NCI-H1092 (cell line): Measurements from ENCODE around the gene TMEM145.
"Not testable (repeated sequence)": the region's sequence is repeated elsewhere in the genome, so short reads cannot be mapped to it uniquely, and the experiment has no call there.

ENCODE experiments used
- DNase-seq: peaks from one replicate; lab custom pipeline; 2025; lab: John Stamatoyannopoulos, UW

The TMEM145 gene

DNA sequence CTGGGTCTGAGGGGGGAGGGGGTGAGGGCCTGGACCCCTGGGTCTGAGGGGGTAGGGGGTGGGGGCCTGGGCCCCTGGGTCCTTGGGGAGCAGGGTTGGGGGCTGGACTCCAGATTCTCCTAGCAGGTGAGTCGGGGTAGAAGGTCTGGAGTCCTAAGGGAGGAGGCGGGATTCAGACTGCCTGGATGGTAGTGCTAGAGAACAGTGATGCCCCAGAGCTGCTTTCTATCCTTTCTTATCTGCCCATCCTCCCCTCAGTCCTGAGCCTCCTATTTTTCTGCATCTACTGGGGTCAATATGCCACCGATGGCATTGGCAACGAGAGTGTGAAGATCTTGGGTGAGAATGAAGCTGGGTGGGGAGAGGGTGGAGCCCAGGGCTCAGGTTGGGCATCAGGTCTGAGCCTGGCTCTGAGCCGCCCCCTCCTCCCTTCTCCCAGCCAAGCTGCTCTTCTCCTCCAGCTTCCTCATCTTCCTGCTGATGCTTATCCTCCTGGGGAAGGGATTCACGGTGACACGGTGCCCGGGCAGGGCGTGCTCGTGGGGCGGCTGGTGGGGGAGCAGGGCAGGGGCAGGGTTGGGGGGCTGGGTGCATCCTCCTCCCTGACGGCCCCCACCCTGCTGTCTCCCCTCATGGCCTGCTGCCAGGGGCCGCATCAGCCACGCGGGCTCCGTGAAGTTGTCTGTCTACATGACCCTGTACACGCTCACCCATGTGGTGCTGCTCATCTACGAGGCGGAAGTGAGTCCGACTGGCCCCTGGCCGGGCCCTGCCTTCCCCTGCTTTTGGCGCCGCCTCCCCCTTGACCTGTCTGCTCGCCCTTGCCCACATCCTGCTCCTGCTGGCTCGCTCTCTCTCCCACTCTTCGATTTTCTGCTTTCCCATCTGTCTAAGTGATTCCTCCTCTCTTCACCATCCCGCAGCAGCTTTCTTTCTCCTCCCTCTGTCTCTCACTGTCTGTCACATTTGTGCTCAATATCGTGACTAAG, 3.4 kb downstream of the TMEM145 start:
- DNase-seq: no peak

DNA sequence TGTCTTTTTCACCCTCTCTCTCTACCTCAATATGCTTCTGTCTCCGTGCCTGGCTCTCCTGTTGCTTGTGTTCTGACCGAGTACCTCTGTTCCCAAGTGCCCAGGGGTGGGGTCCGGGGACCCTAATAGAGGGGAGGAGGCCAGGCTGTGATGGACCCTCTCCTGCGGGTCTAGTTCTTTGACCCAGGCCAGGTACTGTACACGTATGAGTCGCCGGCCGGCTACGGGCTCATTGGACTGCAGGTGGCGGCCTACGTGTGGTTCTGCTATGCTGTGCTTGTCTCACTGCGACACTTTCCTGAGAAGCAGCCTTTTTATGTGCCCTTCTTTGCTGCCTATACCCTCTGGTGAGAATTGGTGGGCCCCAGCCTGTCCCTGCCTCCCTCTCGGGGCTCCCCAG, 4.4 kb downstream of the TMEM145 start:
- no peak for DNase-seq

DNA sequence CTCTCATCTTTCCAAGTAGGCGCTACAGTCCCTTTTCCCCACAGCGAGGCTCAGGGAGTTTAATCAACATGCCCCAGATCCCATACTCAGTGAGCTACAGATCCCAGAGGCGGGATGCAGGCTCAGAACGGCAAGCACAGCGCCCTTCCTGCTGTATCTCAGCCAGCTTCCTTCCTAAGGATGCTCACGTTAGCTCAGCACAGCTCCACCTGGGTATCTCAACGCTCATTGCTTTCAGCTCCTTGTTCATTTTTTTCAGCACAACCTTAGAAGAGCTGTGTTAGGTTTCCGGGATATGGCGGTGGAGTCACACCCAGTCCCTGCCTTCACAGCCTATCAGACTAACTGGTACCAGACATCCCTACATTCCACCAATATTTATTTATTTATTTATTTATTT, 9.2 kb downstream of the TMEM145 start:
- no peak for DNase-seq

DNA sequence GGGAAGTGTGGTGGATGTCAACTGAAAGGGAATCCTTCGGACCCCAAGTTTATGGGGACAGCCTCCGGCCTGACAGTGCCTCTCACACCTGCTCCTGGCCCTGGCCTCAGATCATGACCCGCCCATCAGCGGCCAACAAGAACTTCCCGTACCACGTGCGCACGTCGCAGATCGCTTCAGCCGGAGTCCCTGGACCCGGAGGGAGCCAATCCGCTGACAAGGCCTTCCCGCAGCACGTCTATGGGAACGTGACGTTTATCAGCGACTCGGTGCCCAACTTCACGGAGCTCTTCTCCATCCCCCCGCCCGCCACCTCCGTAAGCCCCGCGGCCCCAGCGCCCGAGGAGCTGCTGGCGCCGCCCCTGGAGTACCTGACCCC, 10.4 kb downstream of the TMEM145 start:
- DNase-seq: no peak

DNA sequence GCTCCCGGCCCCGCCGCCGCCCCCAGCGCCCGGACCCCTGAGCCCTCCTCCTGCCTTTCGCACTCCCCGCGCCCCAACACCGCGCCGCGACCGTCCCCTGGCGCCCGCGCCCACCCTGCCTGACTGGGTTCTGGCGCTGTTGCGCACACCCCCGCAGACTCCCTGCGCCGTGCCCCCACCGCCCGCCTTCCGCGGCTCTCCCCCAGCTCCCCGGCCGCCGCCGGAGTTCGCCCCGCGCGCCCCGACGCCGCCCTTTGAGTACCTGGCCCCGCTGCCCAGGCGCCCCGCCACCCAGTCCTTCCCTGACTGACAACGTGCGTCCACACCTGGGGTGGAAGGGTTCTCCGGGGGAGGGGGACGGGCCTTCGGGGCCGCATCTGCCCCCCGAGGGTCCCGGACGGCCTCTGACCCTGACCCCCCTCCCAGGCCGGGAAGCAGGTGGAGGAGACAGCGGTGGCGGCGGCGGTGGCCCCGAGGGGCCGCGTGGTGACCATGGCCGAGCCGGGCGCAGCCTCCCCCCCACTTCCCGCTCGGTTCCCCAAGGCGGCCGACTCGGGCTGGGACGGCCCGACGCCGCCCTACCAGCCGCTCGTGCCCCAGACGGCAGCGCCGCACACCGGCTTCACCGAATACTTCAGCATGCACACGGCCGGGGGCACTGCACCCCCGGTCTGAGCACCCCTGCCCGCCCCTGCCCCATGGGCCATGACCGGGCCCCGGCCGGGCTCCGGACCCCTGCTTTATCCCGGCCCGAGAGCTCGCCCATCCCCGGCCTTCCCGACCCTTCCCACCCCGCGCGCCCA, 10.9 kb downstream of the TMEM145 start:
- DNase-seq: no peak

DNA sequence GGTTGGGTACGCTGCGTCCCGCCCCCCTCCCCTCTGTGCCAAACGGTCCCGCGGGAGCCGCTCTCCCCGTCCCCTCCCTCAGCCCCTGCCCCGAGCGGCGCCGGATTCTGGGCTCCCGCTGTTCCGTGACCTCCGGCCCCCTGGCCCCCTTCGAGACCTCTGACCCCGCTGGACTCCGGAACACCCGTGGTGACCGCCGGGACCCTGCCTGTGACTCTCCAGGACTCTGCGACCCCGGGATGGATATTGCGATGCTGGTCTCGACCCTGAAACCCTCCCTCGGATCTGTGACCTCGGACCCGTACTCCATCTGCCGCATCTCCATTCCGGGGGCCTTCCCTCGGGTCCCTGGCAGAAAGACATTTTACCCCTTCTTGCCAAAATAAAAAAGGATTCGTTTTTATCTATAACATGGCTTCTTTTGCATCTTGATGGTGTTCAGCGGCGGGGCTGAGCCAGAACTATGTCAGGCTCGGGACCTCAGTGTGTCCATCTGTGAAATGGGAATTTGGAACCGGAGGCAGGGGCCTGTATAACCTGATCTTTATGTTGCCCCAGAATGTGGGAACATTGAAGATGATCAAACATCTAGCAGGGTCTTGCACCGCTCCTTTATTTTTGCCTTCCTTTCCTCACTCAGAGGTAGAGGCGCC, 11.7 kb downstream of the TMEM145 start:
- no peak for DNase-seq

DNA sequence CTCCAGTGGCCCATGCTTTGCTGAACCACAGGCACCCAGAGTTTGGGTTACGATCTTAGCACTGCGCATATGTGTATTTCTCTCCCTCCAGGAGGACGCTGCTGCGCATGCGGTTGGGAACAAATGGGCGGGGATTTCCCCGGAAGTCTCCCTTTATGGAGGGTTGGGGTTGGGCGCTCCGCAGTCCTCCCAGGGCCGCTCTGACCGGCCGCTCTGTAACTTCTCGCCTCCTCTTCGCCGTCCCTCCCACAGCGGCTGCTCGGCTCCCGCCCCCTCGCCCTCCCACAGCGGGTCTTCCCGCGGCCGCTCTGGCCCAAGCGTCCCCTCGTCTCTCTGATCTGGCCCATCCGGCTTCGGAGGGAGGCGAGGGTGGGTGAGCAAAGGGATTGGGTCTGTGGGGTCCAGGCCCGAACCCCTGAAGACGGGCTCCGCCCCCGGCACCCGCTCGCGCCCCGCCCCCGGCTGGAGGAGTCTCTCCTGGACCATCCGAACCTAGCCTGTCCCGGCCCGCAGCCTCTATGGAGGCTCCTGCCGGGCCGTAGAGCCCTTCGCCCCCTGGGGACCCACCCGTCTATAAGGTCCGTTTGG, 12.3 kb downstream of the TMEM145 start, which contains the start of gene MEGF8:
Gene MEGF8, plus strand, starts transcription at position 328 of the 588 bp plus-strand sequence. CDS start 609 bp downstream, outside the sequence.
- peak; percentile 96 for DNase-seq

DNA sequence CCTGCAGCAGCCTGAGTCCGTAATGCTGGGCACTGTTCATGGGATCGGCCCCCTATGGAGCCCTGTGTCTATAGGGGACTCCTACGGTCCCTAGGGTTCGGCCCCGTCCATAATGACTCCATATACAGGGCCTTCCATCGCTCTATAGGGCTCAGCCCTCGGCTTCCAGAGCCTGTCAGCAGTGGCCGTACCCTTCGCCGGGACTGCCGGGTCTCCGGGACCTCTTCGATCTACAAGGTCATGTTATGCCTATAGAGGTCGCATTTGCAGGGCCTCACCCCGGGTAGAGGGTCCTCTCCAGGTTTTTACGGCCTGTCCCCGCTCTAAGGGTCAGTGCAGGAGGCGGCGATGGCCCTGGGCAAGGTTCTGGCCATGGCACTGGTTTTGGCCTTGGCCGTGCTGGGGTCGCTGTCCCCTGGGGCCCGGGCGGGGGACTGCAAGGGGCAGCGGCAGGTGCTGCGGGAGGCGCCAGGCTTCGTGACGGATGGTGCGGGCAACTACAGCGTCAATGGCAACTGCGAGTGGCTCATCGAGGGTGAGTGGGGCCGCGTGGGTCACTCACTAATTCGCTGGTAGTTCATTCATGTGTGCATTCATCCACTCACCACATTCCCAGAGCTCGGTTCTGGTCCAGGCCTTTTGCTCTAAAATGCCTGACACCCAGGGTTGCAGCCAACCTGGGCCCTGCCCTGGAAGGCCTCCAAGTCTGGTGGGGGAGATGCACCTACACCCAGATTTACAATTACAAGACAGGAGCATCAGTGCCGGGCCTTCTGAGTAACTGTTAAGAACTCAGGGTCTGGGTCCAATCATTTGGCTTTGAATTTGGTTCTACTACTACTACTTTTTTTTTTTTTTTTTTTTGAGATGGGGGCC, 13.0 kb downstream of the TMEM145 start:
- DNase-seq: no peak

DNA sequence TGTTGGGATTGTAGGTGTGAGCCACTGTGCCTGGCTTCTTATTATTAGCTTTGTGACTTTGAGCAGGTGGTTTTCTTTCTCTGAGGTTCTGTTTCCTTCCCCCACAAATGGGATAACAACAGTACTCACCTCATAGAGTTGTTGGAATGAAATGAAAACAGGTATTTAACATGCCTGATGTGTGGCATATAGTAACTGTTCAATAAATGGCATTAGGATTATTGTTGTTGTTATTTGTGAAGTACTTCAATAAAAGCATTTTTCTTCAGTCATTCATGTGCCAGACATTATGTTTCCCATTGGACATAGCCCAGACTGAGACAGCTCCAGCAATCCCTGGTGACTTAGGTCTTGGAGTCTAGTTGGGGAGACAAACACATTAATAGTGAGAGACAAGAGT, 13.9 kb downstream of the TMEM145 start:
- DNase-seq: no peak

DNA sequence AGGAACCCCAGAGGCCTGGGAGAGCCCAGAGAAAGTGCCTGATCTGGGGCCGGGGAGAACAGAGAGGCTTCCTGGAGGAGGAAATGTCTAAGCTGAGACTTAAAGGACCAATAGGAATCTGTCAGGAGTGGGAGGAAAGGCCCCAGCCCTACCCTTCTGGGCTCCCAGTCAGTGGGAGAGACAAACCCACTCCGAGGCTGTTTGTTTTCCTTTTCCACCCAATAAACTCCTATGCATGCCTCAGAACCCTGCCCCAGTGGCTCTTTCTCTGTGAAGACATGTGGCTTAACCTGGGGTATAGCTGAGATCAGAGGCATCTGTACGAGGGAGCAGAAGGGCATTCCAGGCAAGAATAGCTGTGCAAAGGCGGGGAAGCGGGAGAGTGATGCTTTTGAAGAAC, 14.3 kb downstream of the TMEM145 start:
- no peak for DNase-seq

DNA sequence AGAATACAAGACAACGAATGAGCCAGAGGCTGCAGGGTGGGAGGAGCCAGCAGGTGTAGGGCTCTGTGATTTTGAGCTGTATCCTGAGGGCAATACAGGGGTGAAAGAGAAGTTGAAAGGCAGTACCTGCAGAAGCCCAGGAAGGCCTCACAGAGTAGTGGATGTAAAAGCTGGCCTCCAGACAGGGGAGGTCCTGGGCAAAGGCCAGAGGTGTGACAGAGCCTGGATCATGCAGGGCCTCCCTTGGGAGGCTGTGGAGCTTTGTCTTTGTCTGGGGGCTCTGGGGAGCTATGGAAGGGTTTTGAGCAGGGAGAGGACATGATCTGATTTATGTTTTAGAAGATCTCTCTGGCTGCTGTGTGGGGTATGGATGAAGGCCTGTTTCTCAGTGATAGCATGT, 15.0 kb downstream of the TMEM145 start:
- DNase-seq: no peak

DNA sequence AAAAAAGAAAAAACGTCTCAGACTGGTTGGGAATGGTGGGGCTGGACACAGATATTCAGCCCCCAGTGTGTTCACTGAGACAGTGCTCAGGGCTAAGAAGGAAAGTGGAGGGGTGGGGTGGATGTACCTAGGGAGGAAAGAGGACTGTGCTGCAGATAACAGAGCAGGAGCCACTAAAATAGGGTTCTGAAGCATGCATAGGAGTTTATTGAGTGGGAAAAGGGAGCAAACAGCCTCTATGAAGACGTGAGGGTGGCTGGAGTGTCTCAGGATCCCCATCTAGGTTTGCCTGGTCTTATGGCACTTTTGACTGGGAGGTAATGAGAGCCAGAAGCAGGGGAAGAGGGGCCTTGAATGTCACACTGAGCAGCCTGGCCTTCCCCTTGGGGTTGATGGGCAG, 15.7 kb downstream of the TMEM145 start:
- DNase-seq: no peak

DNA sequence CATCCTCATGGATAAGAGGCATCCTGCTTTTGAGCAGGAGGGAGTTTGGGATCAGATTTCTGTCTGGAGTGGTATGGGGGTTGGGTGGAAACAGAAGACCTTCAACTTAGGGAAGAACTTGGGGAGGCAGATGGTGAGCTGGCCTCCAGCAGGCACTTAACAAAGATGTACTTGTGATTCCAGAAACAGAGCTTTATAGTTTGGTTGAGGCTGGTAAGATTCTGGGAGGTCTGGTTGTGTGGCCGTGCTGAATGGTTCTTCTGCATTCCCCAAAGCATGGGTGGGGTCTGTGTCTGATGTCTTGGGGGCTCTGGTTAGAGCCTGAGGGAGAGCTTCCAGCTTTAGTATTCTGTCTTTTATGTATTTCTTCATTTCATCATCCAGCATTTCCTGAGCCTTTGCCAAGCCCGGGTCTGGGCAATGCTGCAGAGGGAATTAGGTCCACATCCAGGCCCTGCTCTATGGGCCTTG, 17.2 kb downstream of the TMEM145 start:
- DNase-seq: no peak

DNA sequence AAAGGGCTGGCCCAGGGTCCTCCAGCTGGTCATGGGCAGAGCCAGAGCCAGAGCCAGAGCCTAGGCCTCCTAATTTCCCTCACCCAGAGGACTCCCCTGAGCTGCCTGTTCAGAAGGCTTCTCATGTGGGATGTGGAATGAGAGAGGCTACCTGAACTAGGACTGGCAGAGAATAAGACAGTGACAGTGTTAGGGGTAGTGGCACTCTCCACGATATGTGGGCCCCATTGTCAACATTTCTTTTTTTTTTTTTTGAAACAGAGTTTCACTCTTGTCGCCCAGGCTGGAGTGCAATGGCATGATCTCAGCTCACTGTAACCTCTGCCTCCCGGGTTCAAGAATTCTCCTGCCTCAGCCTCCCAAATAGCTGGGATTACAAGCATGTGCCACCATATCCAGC, 18.2 kb downstream of the TMEM145 start:
- not testable (repeated sequence) for DNase-seq

DNA sequence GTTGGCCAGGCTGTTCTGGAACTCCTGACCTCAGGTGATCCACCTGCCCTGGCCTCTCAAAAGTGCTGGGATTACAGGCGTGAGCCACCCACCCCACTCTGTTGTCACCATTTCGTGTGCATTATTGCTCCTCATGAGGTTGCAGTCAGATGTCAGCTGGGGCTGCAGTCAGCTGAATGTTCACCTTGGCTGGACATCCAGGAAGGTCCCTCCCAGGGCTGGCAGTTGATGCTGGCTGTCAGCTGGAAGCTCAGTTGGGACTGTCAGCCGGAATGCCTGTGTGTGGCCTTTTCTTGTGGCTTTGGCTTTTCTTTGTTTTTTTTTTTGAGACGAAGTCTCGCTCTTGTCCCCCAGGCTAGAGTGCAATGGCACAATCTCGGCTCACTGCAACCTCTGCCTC, 18.9 kb downstream of the TMEM145 start:
- DNase-seq: no peak

DNA sequence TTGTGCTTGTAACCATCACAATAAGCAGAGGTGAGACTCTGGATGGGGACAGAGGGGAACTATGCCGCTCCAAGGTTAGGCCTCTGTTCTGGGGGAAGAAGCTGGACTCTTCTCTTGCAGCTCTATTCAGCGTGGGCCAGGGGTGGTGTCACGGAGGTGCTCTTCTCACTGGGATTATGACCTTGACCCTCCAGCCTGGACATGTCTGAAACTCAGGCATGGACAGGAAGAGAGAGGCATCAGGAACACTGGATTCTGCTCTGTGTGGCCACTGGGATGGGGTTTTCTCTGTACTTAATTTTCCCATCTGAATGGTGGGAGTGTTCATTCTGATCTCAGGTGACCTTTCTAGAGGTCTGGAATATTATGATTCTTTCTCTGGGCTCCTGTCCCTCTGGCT, 19.9 kb downstream of the TMEM145 start:
- no peak for DNase-seq

DNA sequence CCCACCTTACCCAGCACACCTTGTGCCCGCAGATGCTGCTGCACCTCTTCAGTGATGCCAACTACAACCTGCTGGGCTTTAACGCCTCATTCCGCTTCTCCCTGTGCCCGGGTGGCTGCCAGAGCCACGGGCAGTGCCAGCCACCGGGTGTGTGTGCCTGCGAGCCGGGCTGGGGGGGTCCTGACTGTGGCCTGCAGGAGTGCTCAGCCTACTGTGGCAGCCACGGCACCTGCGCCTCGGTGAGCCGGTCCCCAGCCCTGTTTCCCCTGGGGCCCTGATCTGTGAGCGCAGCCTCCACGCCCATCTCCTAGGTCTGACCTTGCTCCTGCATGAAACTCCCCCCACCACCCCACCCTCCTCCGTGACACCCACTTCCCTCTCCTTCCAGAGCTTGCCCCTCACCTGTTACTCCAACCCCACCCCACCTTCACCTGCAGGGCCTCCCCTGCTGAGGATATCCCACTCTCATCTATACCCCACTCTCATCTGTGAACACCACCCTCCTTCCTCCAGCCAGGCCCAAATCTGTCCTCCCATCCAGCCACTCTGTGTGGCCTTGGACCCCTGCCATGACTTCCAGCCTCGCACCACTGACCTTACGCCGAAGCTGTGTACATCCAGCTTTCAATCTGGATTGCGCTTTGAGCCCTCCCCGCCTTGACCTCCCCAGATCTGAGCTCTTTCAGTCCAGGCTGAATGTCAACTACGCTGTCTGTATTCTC, 21.0 kb downstream of the TMEM145 start:
- no peak for DNase-seq

DNA sequence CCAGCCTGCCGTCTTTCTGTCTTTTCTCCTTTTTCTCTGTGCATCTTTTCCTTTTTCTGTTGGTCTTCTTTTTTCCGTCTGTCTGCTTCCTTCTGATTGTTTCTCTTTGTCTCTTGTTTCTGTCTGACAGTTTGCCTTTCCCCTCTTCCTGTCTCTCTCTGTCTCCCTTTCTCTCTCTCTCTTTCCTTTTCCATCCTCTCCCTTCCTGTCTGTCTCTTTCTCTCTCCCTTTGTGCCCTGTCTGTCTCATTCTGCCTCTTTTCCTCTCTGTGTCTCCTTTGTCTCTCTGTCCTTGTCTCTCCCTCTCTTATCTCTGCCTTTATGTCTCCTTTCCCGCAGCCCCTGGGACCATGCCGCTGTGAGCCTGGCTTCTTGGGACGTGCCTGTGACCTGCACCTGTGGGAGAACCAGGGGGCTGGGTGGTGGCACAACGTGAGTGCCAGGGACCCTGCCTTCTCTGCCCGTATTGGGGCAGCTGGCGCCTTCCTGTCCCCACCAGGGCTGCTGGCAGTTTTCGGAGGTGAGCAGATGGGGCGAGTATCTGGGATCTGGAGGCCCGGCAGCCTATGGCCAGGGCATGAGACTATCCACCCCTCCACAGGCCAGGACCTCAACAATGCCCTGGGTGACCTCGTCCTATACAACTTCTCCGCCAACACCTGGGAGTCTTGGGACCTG, 21.7 kb downstream of the TMEM145 start:
- no peak for DNase-seq

DNA sequence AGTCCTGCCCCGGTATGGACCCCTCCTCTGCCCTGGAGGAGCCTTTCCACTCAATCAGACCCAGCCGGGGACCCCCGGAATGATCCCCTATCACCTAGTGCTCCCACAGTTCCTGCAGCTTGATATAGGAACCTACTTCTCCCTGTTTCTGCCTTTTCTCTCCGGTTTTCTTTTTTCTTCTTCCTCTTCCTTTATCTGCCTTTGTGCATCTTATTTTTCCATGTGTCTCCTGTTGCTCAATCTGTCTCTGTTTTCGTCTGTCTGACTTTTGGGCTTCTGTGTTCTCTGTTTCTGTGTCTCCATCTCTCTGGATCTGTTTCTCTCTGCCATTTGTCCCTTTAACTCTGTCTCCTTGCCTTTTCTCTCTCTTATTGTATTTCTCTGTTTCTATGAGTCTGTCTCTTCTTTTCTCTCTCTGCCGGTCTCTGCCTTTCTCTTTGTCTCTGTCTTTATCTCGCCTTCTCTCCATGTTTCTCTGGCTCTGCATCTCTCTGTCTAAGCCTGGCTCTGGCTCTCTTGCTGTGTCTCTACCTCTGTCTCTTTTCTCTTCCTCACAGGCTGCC, 22.3 kb downstream of the TMEM145 start:
- no peak for DNase-seq
